Activated CD8-positive, alpha-beta memory T cell treated with anti-CD3 and anti-CD28 coated beads, Interleukin-2, amount 50 U/mL, for 1 hour (primary cell): Measurements from ENCODE around the gene LARGE1.
"Not testable (repeated sequence)": the region's sequence is repeated elsewhere in the genome, so short reads cannot be mapped to it uniquely, and the experiment has no call there.

Experiments
- DNase-seq: peaks from one replicate; pipeline ENCODE4 v3.0.0-alpha.2; 2020; ENCODE audit errors: extremely low read depth

LARGE1 gene

GRCh38 chr22:33857767-33858166, 62.5 kb downstream of the LARGE1 start:
- not testable (repeated sequence) for DNase-seq

GRCh38 chr22:33854724-33855123, 65.6 kb downstream of the LARGE1 start:
- DNase-seq: no peak

GRCh38 chr22:33853200-33854097, 66.8 kb downstream of the LARGE1 start:
- DNase-seq: no peak

GRCh38 chr22:33851821-33852384, 68.4 kb downstream of the LARGE1 start:
- no peak for DNase-seq

- no peak for DNase-seq
These were observed 69.0 kb downstream of the LARGE1 start for GRCh38 chr22:33851240-33851639.

GRCh38 chr22:33850724-33851123, 69.6 kb downstream of the LARGE1 start:
- no peak for DNase-seq

GRCh38 chr22:33850193-33850592, 70.1 kb downstream of the LARGE1 start:
- no peak for DNase-seq

GRCh38 chr22:33848251-33848650, 72.0 kb downstream of the LARGE1 start:
- DNase-seq: no peak

GRCh38 chr22:33844273-33844672, 76.0 kb downstream of the LARGE1 start:
- DNase-seq: no peak

- no peak for DNase-seq
These were observed 77.7 kb downstream of the LARGE1 start for GRCh38 chr22:33842421-33843094.

GRCh38 chr22:33842006-33842354, 78.3 kb downstream of the LARGE1 start:
- DNase-seq: no peak

GRCh38 chr22:33841281-33842005, 78.8 kb downstream of the LARGE1 start:
- no peak for DNase-seq

GRCh38 chr22:33838644-33839043, 81.6 kb downstream of the LARGE1 start:
- DNase-seq: no peak

- no peak for DNase-seq
These were observed 82.5 kb downstream of the LARGE1 start for GRCh38 chr22:33837826-33838225.

GRCh38 chr22:33835265-33835664, 85.0 kb downstream of the LARGE1 start:
- DNase-seq: no peak

GRCh38 chr22:33832558-33833151, 87.6 kb downstream of the LARGE1 start:
- DNase-seq: no peak

GRCh38 chr22:33831651-33832050, 88.6 kb downstream of the LARGE1 start:
- DNase-seq: no peak

- no peak for DNase-seq
These were observed 89.1 kb downstream of the LARGE1 start for GRCh38 chr22:33831207-33831606.

GRCh38 chr22:33829546-33830280, 90.6 kb downstream of the LARGE1 start:
- no peak for DNase-seq

GRCh38 chr22:33828302-33828701, 92.0 kb downstream of the LARGE1 start:
- DNase-seq: no peak

GRCh38 chr22:33825761-33826160, 94.5 kb downstream of the LARGE1 start:
- DNase-seq: no peak
